ENCODE results near the gene HEG1.

DNA sequence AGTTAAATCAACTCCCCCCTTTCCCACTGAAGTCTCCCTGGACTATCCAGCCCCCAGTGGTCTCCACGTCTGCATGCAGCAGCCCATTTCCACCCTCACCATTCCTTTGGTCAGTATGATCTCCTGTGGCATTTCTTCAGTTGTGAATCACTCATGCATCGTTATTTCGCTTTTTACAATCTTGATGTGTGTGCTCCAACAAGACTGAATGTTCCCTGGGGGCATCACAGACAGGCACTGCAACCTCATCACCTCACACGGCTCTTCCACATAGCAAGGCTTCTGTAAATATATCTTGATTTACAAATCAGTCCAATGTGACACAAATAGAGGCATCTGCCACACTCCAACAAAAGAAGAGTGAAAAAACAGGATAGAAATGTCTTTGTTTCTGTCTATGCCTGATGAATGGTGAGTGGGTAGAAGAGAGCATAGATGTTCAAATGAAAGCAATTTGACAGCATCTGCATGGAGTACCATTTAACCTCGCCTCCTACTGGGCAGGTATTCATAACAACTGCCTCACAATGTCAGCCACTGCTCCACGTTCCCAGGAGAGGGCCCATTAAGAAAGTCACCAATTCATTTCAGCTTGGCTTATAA, 5.2 kb downstream of the HEG1 start:
- TF ChIP-seq POLR2A (IDR thresholded peaks at IDR 0.05; ENCODE audit: low read depth, low read length) (no peak), RCOR1 (IDR thresholded peaks at IDR 0.05; ENCODE audit: insufficient replicate concordance, low read length) (no peak), NFE2L2 (IDR thresholded peaks at IDR 0.05; ENCODE audit: low read depth, low read length) (no peak), CEBPB (IDR thresholded peaks at IDR 0.05; ENCODE audit: low read depth, low read length) (no peak), RAD21 (IDR thresholded peaks at IDR 0.05; ENCODE audit: low read length) (no peak), BHLHE40 (IDR thresholded peaks at IDR 0.05; ENCODE audit: low read depth, low read length) (no peak), CHD1 (IDR thresholded peaks at IDR 0.05; ENCODE audit: low read depth, low read length) (no peak), MXI1 (IDR thresholded peaks at IDR 0.05; ENCODE audit: borderline replicate concordance, low read depth, low read length) (no peak)
- TF ChIP-seq, protein P1, sequence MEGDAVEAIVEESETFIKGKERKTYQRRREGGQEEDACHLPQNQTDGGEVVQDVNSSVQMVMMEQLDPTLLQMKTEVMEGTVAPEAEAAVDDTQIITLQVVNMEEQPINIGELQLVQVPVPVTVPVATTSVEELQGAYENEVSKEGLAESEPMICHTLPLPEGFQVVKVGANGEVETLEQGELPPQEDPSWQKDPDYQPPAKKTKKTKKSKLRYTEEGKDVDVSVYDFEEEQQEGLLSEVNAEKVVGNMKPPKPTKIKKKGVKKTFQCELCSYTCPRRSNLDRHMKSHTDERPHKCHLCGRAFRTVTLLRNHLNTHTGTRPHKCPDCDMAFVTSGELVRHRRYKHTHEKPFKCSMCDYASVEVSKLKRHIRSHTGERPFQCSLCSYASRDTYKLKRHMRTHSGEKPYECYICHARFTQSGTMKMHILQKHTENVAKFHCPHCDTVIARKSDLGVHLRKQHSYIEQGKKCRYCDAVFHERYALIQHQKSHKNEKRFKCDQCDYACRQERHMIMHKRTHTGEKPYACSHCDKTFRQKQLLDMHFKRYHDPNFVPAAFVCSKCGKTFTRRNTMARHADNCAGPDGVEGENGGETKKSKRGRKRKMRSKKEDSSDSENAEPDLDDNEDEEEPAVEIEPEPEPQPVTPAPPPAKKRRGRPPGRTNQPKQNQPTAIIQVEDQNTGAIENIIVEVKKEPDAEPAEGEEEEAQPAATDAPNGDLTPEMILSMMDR (conservative IDR thresholded peaks at IDR 0.05; ENCODE audit: low read depth, low read length) = no peak
- TF ChIP-seq, protein P2, sequence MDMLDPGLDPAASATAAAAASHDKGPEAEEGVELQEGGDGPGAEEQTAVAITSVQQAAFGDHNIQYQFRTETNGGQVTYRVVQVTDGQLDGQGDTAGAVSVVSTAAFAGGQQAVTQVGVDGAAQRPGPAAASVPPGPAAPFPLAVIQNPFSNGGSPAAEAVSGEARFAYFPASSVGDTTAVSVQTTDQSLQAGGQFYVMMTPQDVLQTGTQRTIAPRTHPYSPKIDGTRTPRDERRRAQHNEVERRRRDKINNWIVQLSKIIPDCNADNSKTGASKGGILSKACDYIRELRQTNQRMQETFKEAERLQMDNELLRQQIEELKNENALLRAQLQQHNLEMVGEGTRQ (IDR thresholded peaks at IDR 0.05; ENCODE audit: low read depth, low read length) = no peak
